H1 (cell line): ENCODE data around the gene IRAG1. TPM values are rescaled to one million over a fixed set of nuclear protein-coding genes. Genes with fewer than 3 reads are reported as not detected.

ENCODE experiments used
- CTCF ChIA-PET: fragments of 300-600 bp; sonication (Branson Sonifier 250); formaldehyde crosslinking; loops from one replicate; lab custom pipeline; 2021; ENCODE audit not compliant: partially characterized antibody; lab: Charles Lee
- POLR2A ChIA-PET: fragments of 300-600 bp; sonication (Branson Sonifier 250); formaldehyde crosslinking; loops from one replicate; lab custom pipeline; 2021; ENCODE audit warnings: inconsistent platforms; ENCODE audit not compliant: partially characterized antibody; lab: Charles Lee
- DNase-seq, 2 experiments: peaks; one replicate each; pipeline versions ENCODE4 v3.0.0 to v3.0.0-alpha.2; 2010 to 2022; ENCODE audit warnings: low spot score in 2 of 2, low read depth in 1 of 2, mixed read lengths in 1 of 2
- FAIRE-seq: peaks from 2 replicates; lab custom pipeline; 2011; peaks lifted over from hg19 to GRCh38; lab: Jason Lieb, UNC
- H2AFZ ChIP-seq: 2 replicates; pipeline ENCODE4 v1.8.1; 2012; ENCODE audit warnings: low read length, inconsistent platforms
- H2AK5ac ChIP-seq: 2 replicates; pipeline ENCODE4 v1.6.1; 2013; ENCODE audit warnings: low read depth, low read length
- H2BK120ac ChIP-seq: replicated peaks from 2 replicates; pipeline ENCODE3; 2013; ENCODE audit warnings: low read depth, low read length, inconsistent platforms
- H2BK12ac ChIP-seq: 2 replicates; pipeline ENCODE4 v1.6.1; 2013; ENCODE audit warnings: low read depth, low read length
- H2BK15ac ChIP-seq: 2 replicates; pipeline ENCODE4 v1.6.1; 2013; ENCODE audit warnings: low read length
- H2BK20ac ChIP-seq: 2 replicates; pipeline ENCODE4 v1.6.1; 2013; ENCODE audit warnings: low read length
- H2BK5ac ChIP-seq: 2 replicates; pipeline ENCODE4 v1.6.1; 2013; ENCODE audit warnings: low read depth, low read length
- H3K14ac ChIP-seq: 2 replicates; pipeline ENCODE4 v1.6.1; 2013; ENCODE audit warnings: inconsistent platforms; ENCODE audit not compliant: insufficient read length
- H3K18ac ChIP-seq: 2 replicates; pipeline ENCODE4 v1.6.1; 2013; ENCODE audit warnings: low read length; ENCODE audit errors: extremely low read depth
- H3K23ac ChIP-seq: 2 replicates; pipeline ENCODE4 v1.6.1; 2013; ENCODE audit warnings: inconsistent platforms; ENCODE audit not compliant: insufficient read length
- H3K23me2 ChIP-seq: 2 replicates; pipeline ENCODE4 v1.6.1; 2013; ENCODE audit warnings: low read depth, low read length
- H3K27ac ChIP-seq: 2 replicates; pipeline ENCODE4 v1.6.1; 2011; ENCODE audit warnings: low read depth, low read length, inconsistent platforms
- H3K27me3 ChIP-seq, 4 experiments: replicated peaks in 1 of 4; 1 replicate in 1 of 4; 2 replicates in 3 of 4; pipeline versions ENCODE4 v1.6.1 to v1.8.1; 2011 to 2013; ENCODE audit warnings: low read length in 3 of 4, mild to moderate bottlenecking in 3 of 4, inconsistent platforms in 2 of 4, mixed read lengths in 2 of 4, moderate library complexity in 1 of 4; ENCODE audit not compliant: control insufficient read depth in 3 of 4, insufficient read depth in 3 of 4; ENCODE audit errors: extremely low read depth in 1 of 4
- H3K36me3 ChIP-seq, 4 experiments: 2 replicates each; pipeline versions ENCODE4 v1.6.1 to v1.8.1; 2011 to 2013; ENCODE audit warnings: mild to moderate bottlenecking in 4 of 4, low read length in 3 of 4, moderate library complexity in 2 of 4, control low read depth in 1 of 4, inconsistent platforms in 1 of 4; ENCODE audit not compliant: insufficient read depth in 4 of 4, control insufficient read depth in 2 of 4
- H3K4ac ChIP-seq: replicated peaks from 2 replicates; pipeline ENCODE3; 2013; ENCODE audit warnings: low read length, low read depth, mixed read lengths, inconsistent platforms; ENCODE audit not compliant: insufficient read length
- H3K4me1 ChIP-seq, 4 experiments: replicated peaks in 1 of 4; 1 replicate in 1 of 4; 2 replicates in 3 of 4; pipeline versions ENCODE4 v1.6.1 to v1.8.1; 2011 to 2013; ENCODE audit warnings: low read length in 3 of 4, inconsistent platforms in 2 of 4, mixed read lengths in 1 of 4; ENCODE audit not compliant: insufficient read depth in 4 of 4, control insufficient read depth in 3 of 4
- H3K4me2 ChIP-seq, 2 experiments: 2 replicates each; pipeline versions ENCODE4 v1.6.1 to v1.8.1; 2011 to 2013; ENCODE audit warnings: low read depth in 2 of 2, low read length in 2 of 2, control low read depth in 1 of 2, inconsistent platforms in 1 of 2, mild to moderate bottlenecking in 1 of 2; ENCODE audit not compliant: insufficient read depth in 1 of 2
- H3K4me3 ChIP-seq, 4 experiments: fragments of 200-600, 300-600 bp in 1 of 4; sonication (generic), shearing (Covaris generic), sonication (Bioruptor Twin) in 1 of 4; 2 replicates each; pipeline versions ENCODE4 v1.5.1 to v1.8.1; 2011 to 2016; ENCODE audit warnings: low read length in 4 of 4, low read depth in 3 of 4, control low read depth in 2 of 4, inconsistent platforms in 2 of 4, mild to moderate bottlenecking in 2 of 4, mixed read lengths in 1 of 4, moderate library complexity in 1 of 4; ENCODE audit not compliant: insufficient read depth in 2 of 4; ENCODE audit errors: extremely low read depth in 1 of 4
- H3K56ac ChIP-seq: replicated peaks from 2 replicates; pipeline ENCODE3; 2013; ENCODE audit warnings: low read depth, mild to moderate bottlenecking, mixed read lengths, low read length, inconsistent platforms; ENCODE audit not compliant: insufficient read length
- H3K79me1 ChIP-seq: 2 replicates; pipeline ENCODE4 v1.6.1; 2013; ENCODE audit warnings: low read depth, low read length, control low read depth
- H3K79me2 ChIP-seq, 2 experiments: 2 replicates each; pipeline versions ENCODE4 v1.6.1 to v1.8.1; 2012 to 2013; ENCODE audit warnings: low read length in 2 of 2, mild to moderate bottlenecking in 2 of 2, inconsistent platforms in 1 of 2; ENCODE audit not compliant: insufficient read depth in 2 of 2, control insufficient read depth in 1 of 2
- H3K9ac ChIP-seq, 4 experiments: replicated peaks in 1 of 4; 1 replicate in 1 of 4; 2 replicates in 3 of 4; pipeline versions ENCODE4 v1.6.1 to v1.8.1; 2011 to 2013; ENCODE audit warnings: low read depth in 3 of 4, low read length in 3 of 4, control low read depth in 2 of 4, mild to moderate bottlenecking in 2 of 4, moderate library complexity in 2 of 4, inconsistent platforms in 1 of 4; ENCODE audit errors: extremely low read depth in 1 of 4
- H3K9me3 ChIP-seq, 2 experiments: 2 replicates each; pipeline versions ENCODE4 v1.6.1 to v1.8.1; 2012 to 2013; ENCODE audit warnings: mild to moderate bottlenecking in 2 of 2, moderate library complexity in 2 of 2, control low read depth in 1 of 2, inconsistent platforms in 1 of 2, low read depth in 1 of 2, low read length in 1 of 2, mixed read lengths in 1 of 2; ENCODE audit not compliant: insufficient read depth in 2 of 2
- H4K20me1 ChIP-seq, 2 experiments: replicated peaks in 1 of 2; 2 replicates each; pipeline versions ENCODE3 to v1.8.1; 2011 to 2013; ENCODE audit warnings: inconsistent platforms in 2 of 2, low read length in 2 of 2, mild to moderate bottlenecking in 1 of 2; ENCODE audit not compliant: insufficient read depth in 2 of 2, control insufficient read depth in 1 of 2
- H4K5ac ChIP-seq: 2 replicates; pipeline ENCODE4 v1.6.1; 2013; ENCODE audit warnings: low read length, low read depth, mixed read lengths, inconsistent platforms; ENCODE audit not compliant: insufficient read length
- H4K8ac ChIP-seq: 2 replicates; pipeline ENCODE4 v1.8.0; 2013; ENCODE audit warnings: mild to moderate bottlenecking, moderate library complexity, low read length, inconsistent platforms; ENCODE audit not compliant: insufficient read depth; ENCODE audit errors: extremely low read depth
- H4K91ac ChIP-seq: replicated peaks from 2 replicates; pipeline ENCODE3; 2013; ENCODE audit warnings: low read length, mixed read lengths, inconsistent platforms; ENCODE audit not compliant: insufficient read length
- CTBP2 ChIP-seq: IDR thresholded peaks from 2 replicates; pipeline ENCODE4 v1.7.0; 2011; ENCODE audit warnings: borderline replicate concordance, mild to moderate bottlenecking, moderate library complexity, mixed read lengths, low read length; ENCODE audit not compliant: insufficient read depth, insufficient read length
- RBBP5 ChIP-seq: IDR thresholded peaks from 2 replicates; pipeline ENCODE4 v1.7.1; 2012; ENCODE audit warnings: low read depth, mild to moderate bottlenecking, inconsistent platforms, low read length, moderate library complexity, borderline replicate concordance
- TAF1 ChIP-seq: IDR thresholded peaks from 2 replicates; pipeline ENCODE4 v1.6.1; 2011; ENCODE audit warnings: mild to moderate bottlenecking, low read depth, low read length
- WGBS, 2 experiments: shearing (Covaris generic) in 1 of 2; methylation state at CpG; one replicate each; pipeline versions ENCODE4 v1.1.6 to v1.1.7; 2013 to 2015; ENCODE audit warnings: low lambda C conversion rate in 2 of 2, mixed read lengths in 2 of 2, inconsistent platforms in 1 of 2, low coverage in 1 of 2, missing lambda C conversion rate in 1 of 2; ENCODE audit not compliant: insufficient replicate concordance in 2 of 2, insufficient coverage in 1 of 2, insufficient read length in 1 of 2; ENCODE audit errors: extremely low coverage in 1 of 2, missing lambda C conversion rate in 1 of 2; 5-methylcytosine and 5-hydroxymethylcytosine counted together
- polyA plus RNA-seq, 7 experiments: library from polyadenylated mRNA; depleted of rRNA in 3 of 7; stranded (reverse) in 5 of 7; unstranded in 2 of 7; fragments of >200 nt in 5 of 7; fragments of 200-250 nt in 2 of 7; gene quantifications; 1 replicate in 5 of 7; 2 replicates in 1 of 7; 4 replicates in 1 of 7; pipeline versions ENCODE4 v1.2.1 to v1.2.3, GENCODE V29; 2011 to 2013; ENCODE audit warnings: missing spikeins in 2 of 7, mixed read lengths in 2 of 7
- total RNA-seq: library from RNA; stranded (reverse); fragmentation: NEBNext Ultra II Directional; extraction: Animal tissue kit (Norgen Biotek cat#: 25700); gene quantifications from 2 replicates; pipeline ENCODE4 v1.2.1, GENCODE V29; 2021

The IRAG1 gene
- total and polyA plus RNA-seq, 2 of the 8 experiments (the other 6 are each of a cell fraction or from before 2014, with no cell fraction given), result 1.8 to 2.7 TPM

- Histone ChIP-seq H3K4me2 (no peak overlapping the region), H2BK12ac (no peak overlapping the region), H2BK5ac (no peak overlapping the region), H3K23me2 (peaks cover 2% of the 10 kb centered on the region), H3K23ac (no peak overlapping the region), H2BK15ac (no peak overlapping the region), H4K91ac (no peak overlapping the region), H2BK120ac (no peak overlapping the region), H4K20me1 (no peaks in the 10 kb centered on the region), H4K8ac (no peak overlapping the region), H3K27ac (no peak overlapping the region), H3K9me3 (no peaks in the 10 kb centered on the region), H2AK5ac (no peak overlapping the region), H3K79me1 (no peaks in the 10 kb centered on the region), H3K4me1 (peaks cover 0 to 8% (median 3%) of the 10 kb centered on the region in 4 experiments; a peak in 5 of 7 replicates), H3K79me2 (no peaks in the 10 kb centered on the region), H3K4me3 (no peak overlapping the region), H3K27me3 (no peaks in the 10 kb centered on the region), H3K4ac (no peak overlapping the region), H2BK20ac (no peak overlapping the region), H3K36me3 (no peaks in the 10 kb centered on the region), H3K9ac (no peak overlapping the region), H3K18ac (no peak overlapping the region), H3K14ac (no peak overlapping the region), H3K56ac (no peak overlapping the region), H4K5ac (no peak overlapping the region), H2AFZ (no peak overlapping the region)
- WGBS, 2 experiments, result 95% methylated on average over 3 of the region's 3 CpGs; no CpG with 5 or more reads in 1 of the 2 experiments
- FAIRE-seq (no peak), DNase-seq (no peak)
- ChIA-PET CTCF (interaction anchor here (0.6 to 7.7 kb wide), 13 partner anchors 25 to 426 kb away, joined by 3 to 64 read pairs (median 3); partner anchors contain the start of genes ADM and IRAG1), POLR2A (interaction anchor here (0.6 kb wide), 1 partner anchor 1038 kb away, joined by 3 read pairs; no protein-coding TSS in a partner anchor)
- no peak for TF ChIP-seq CTBP2
- TF ChIP-seq RBBP5, result no peak
- TF ChIP-seq TAF1, result no peak
Observed at GRCh38 chr11:10731064-10731680, 37.6 kb upstream of the IRAG1 start.
